ENCODE results near the gene FABP3. TPM values are rescaled to one million over a fixed set of nuclear protein-coding genes. Genes with fewer than 3 reads are reported as not detected.

FABP3 gene
- total and polyA plus RNA-seq, 2 of the 13 experiments (the other 11 are each of a cell fraction or from before 2014, with no cell fraction given), result 0.21 to 0.24 TPM

GRCh38 chr1:31372051-31372450 is 825 bp downstream of the FABP3 start (continued):
- TF ChIP-seq TSC22D2 (CRISPR knock-in tag; IDR thresholded peaks at IDR 0.05; ENCODE audit: borderline replicate concordance), result no peak
- no peak for TF ChIP-seq SP1 (IDR thresholded peaks at IDR 0.05)
- no peak for TF ChIP-seq SP1 (CRISPR knock-in tag; IDR thresholded peaks at IDR 0.05)
- TF ChIP-seq GZF1 (CRISPR knock-in tag; IDR thresholded peaks at IDR 0.05), result no peak
- TF ChIP-seq BORCS8-MEF2B (CRISPR knock-in tag; IDR thresholded peaks at IDR 0.05), result no peak
- TF ChIP-seq ESRRA (CRISPR knock-in tag; IDR thresholded peaks at IDR 0.05; ENCODE audit: low read depth), result peak; percentile 46; the same call in 1 of the 2 replicates
- TF ChIP-seq ZNF740 (CRISPR knock-in tag; IDR thresholded peaks at IDR 0.05), result no peak
- no peak for TF ChIP-seq SP5 (CRISPR knock-in tag; IDR thresholded peaks at IDR 0.05; ENCODE audit: borderline replicate concordance, low read depth)
- no peak for TF ChIP-seq SMAD9 (CRISPR knock-in tag; IDR thresholded peaks at IDR 0.05)
- no peak for TF ChIP-seq ZNF326 (CRISPR knock-in tag; IDR thresholded peaks at IDR 0.05; ENCODE audit: borderline replicate concordance)
- TF ChIP-seq ZFX (CRISPR knock-in tag; IDR thresholded peaks at IDR 0.05; ENCODE audit: low read depth), result peak; percentile 67; the same call in 1 of the 2 replicates
- TF ChIP-seq TCF7 (IDR thresholded peaks at IDR 0.05; ENCODE audit: low read depth), result no peak
- TF ChIP-seq RFX1 (IDR thresholded peaks at IDR 0.05), result no peak
- no peak for TF ChIP-seq ZBED4 (CRISPR knock-in tag; IDR thresholded peaks at IDR 0.05; ENCODE audit: borderline replicate concordance)
- no peak for TF ChIP-seq ZNF446 (CRISPR knock-in tag; IDR thresholded peaks at IDR 0.05)
- no peak for TF ChIP-seq ATF7-NPFF (CRISPR knock-in tag; IDR thresholded peaks at IDR 0.05; ENCODE audit: low read depth)
- no peak for TF ChIP-seq ZNF75D (CRISPR knock-in tag; IDR thresholded peaks at IDR 0.05; ENCODE audit: borderline replicate concordance)
- TF ChIP-seq RARG (CRISPR knock-in tag; IDR thresholded peaks at IDR 0.05; ENCODE audit: low read depth), result no peak
- TF ChIP-seq SNAPC4 (CRISPR knock-in tag; IDR thresholded peaks at IDR 0.05), result no peak
- no peak for TF ChIP-seq ZNF772 (CRISPR knock-in tag; IDR thresholded peaks at IDR 0.05)
- TF ChIP-seq GMEB1 (CRISPR knock-in tag; IDR thresholded peaks at IDR 0.05; ENCODE audit: borderline replicate concordance), result no peak
- no peak for TF ChIP-seq ZBTB42 (CRISPR knock-in tag; IDR thresholded peaks at IDR 0.05)
